Adrenal gland (tissue), 5 donors: ENCODE data around the gene FGFBP2.

Experiments used
- CTCF ChIP-seq, 6 experiments: fragments of 450-650 bp in 4 of 6; fragments of 200-600 bp in 2 of 6; sonication (generic) in 1 of 6; IDR thresholded peaks; 1 replicate in 5 of 6; 2 replicates in 1 of 6; pipeline versions ENCODE4 v1.5.1 to v1.8.0; 2016 to 2021; ENCODE audit warnings: antibody characterized with exemption in 6 of 6, mild to moderate bottlenecking in 2 of 6, moderate library complexity in 1 of 6
- POLR2A ChIP-seq, 2 donors: fragments of 450-650 bp; IDR thresholded peaks; one replicate each; pipeline ENCODE4 v1.6.1; 2017; ENCODE audit warnings: antibody characterized with exemption in 2 of 2, mild to moderate bottlenecking in 2 of 2, moderate library complexity in 1 of 2
- donor health status: DM: no; HTN: no; CAD: no.

DNA sequence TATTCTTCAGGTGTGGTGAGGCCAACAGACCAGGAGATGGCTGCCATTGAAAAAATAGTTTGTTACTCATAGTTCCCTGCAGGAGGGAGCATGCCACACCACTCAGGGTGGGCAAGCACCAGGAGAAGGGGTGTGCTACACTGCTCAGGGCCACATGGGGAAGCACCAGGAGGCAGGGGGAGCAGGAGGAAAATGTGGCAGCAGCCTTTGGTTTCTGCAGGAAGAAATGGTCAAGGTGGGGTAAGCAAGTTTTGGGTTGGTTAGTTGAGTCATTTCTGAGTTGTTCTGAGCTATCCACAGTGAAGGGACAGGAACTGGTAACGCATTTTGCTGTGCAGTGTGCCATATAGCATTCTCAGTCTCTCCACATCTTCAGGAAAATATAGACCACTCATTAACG lies 48.2 kb downstream of the FGFBP2 start:
- TF ChIP-seq CTCF (IDR thresholded peaks at IDR 0.05) (no peak), POLR2A (IDR thresholded peaks at IDR 0.05) (no peak)
